Pancreas (tissue), 10 donors: ENCODE data around the gene IQGAP1. TPM values are rescaled to one million over a fixed set of nuclear protein-coding genes. Genes with fewer than 3 reads are reported as not detected.

Experiments used
- ATAC-seq, 4 donors: fragments of 200-7000 bp; cut with Tn5 transposase; one replicate each; pipeline versions ENCODE4 v1.8.0 to v1.9.1; 2020; ENCODE audit warnings: mild to moderate bottlenecking in 4 of 4, moderate library complexity in 4 of 4
- DNase-seq, 6 donors: peaks; one replicate each; pipeline ENCODE4 v3.0.0-alpha.2; 2020
- FAIRE-seq: peaks from 2 replicates; lab custom pipeline; 2012; peaks lifted over from hg19 to GRCh38; lab: Jason Lieb, UNC
- H3K27ac ChIP-seq, 4 donors: fragments of 200-600 bp; sonication (generic); 1 replicate in 3 of 4; 2 replicates in 1 of 4; pipeline versions ENCODE4 v1.5.0 to v1.8.0; 2020
- H3K27me3 ChIP-seq, 4 donors: fragments of 200-600 bp; one replicate each; pipeline ENCODE4 v1.8.0; 2021
- H3K36me3 ChIP-seq, 3 donors: fragments of 200-600 bp; sonication (generic) in 1 of 3; one replicate each; pipeline versions ENCODE4 v1.5.0 to v1.8.0; 2020 to 2021
- H3K4me1 ChIP-seq, 3 donors: fragments of 200-600 bp; one replicate each; pipeline ENCODE4 v1.8.0; 2021
- H3K4me3 ChIP-seq, 4 donors: fragments of 200-600 bp; sonication (generic) in 2 of 4; one replicate each; pipeline versions ENCODE4 v1.5.0 to v1.8.0; 2020 to 2021
- H3K9me3 ChIP-seq, 4 donors: fragments of 200-600 bp; one replicate each; pipeline ENCODE4 v1.8.0; 2021
- WGBS, 2 donors: extraction: QIAGEN DNeasy Blood & Tissue Kit; methylation state at CpG; one replicate each; pipeline ENCODE4 v1.1.7; 2013; 5-methylcytosine and 5-hydroxymethylcytosine counted together
- intact Hi-C, 3 donors: fragments of 100-400 bp; cut with DNase I; formaldehyde crosslinking; loops; one replicate each; pipeline versions ENCODE4 v1.11.1 to v1.14.2; 2022
- polyA plus RNA-seq, 2 donors: library from polyadenylated mRNA; stranded (reverse); fragments of 200-250 nt; gene quantifications; one replicate each; pipeline ENCODE4 v1.2.3, GENCODE V29; 2013
- total RNA-seq, 6 donors: library from RNA; stranded (reverse); fragmentation: NEBNext Ultra II Directional in 4 of 6; extraction: Animal tissue kit (Norgen Biotek cat#: 25700) in 4 of 6; gene quantifications; one replicate each; pipeline versions ENCODE4 v1.2.1 to v1.2.4, GENCODE V29; 2021 to 2023
- TF ChIP-seq, protein P1 (sequence below), 4 donors: fragments of 200-600 bp; sonication (generic) in 3 of 4; IDR thresholded peaks; one replicate each; pipeline versions ENCODE4 v1.5.0 to v1.8.0; 2021; ENCODE audit warnings: antibody characterized with exemption in 4 of 4
- donor health status: healthy with polysubstance abuse.
- donor health status: DM: no; HTN: no; CAD: no; lungs with moderate emphysema.
- donor health status: DM: no; HTN: no; CAD: no.
- donor health status: control.
- donor health status: control.
- donor health status: Bipolar disorder and iron deficiency.
- donor health status: DM: yes; HTN: yes; CAD: no.
- donor health status: DM: no; HTN: no; CAD: no.
- donor health status: DM: no; HTN: no; CAD: no.
- donor health status: DM: yes; HTN: yes; CAD: no.

Gene IQGAP1
- total and polyA plus RNA-seq, 8 donors, result 20.6 to 103 (median 43.3) TPM

DNA sequence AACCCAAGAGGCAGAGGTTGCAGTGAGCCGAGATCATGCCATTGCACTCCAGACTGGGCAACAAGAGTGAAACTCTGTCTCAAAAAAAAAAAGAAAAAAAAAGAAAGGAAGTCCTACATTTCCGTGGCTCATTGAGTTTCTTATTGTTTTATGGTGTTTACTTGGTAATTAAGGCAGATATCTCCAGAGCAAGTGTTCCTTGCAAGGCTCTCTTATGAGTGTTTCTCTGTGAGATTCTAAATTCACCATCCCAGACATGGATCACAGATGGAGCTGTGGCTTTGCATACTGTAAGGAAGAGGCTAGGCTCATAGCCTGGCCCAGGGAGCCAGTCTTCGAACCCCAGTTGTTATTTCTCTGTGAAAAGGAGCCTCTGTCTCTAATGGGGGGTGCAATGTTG lies 53.0 kb downstream of the IQGAP1 start:
- FAIRE-seq (no peak), ATAC-seq (no peak), DNase-seq (no peak)
- Histone ChIP-seq H3K27me3 (no peaks in the 10 kb centered on the region), H3K4me1 (peaks cover 0 to 4% (median 0%) of the 10 kb centered on the region in 3 donors), H3K4me3 (no peak overlapping the region), H3K36me3 (peaks cover 0 to 20% (median 3%) of the 10 kb centered on the region in 3 donors), H3K27ac (no peak overlapping the region), H3K9me3 (no peaks in the 10 kb centered on the region)
- intact Hi-C loops, result no loop called here
- 89 to 91% methylated on average over 3 of the region's 3 CpGs for WGBS, 2 donors
- TF ChIP-seq, protein P1, sequence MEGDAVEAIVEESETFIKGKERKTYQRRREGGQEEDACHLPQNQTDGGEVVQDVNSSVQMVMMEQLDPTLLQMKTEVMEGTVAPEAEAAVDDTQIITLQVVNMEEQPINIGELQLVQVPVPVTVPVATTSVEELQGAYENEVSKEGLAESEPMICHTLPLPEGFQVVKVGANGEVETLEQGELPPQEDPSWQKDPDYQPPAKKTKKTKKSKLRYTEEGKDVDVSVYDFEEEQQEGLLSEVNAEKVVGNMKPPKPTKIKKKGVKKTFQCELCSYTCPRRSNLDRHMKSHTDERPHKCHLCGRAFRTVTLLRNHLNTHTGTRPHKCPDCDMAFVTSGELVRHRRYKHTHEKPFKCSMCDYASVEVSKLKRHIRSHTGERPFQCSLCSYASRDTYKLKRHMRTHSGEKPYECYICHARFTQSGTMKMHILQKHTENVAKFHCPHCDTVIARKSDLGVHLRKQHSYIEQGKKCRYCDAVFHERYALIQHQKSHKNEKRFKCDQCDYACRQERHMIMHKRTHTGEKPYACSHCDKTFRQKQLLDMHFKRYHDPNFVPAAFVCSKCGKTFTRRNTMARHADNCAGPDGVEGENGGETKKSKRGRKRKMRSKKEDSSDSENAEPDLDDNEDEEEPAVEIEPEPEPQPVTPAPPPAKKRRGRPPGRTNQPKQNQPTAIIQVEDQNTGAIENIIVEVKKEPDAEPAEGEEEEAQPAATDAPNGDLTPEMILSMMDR (IDR thresholded peaks at IDR 0.05), result no peak

GRCh38 chr15:90442423-90442822 lies 54.4 kb downstream of the IQGAP1 start:
- H3K4me3 ChIP-seq, result no peak overlapping the region
- H3K36me3 ChIP-seq, result peaks cover 0 to 20% (median 3%) of the 10 kb centered on the region in 3 donors
- WGBS, 2 donors, result 94 to 98% methylated on average over 5 of the region's 5 CpGs
- no peaks in the 10 kb centered on the region for H3K9me3 ChIP-seq
- TF ChIP-seq, protein P1 (IDR thresholded peaks at IDR 0.05), result no peak
- no peak overlapping the region for H3K27ac ChIP-seq
- no peak for DNase-seq
- H3K27me3 ChIP-seq, result no peaks in the 10 kb centered on the region
- peaks cover 0 to 4% (median 0%) of the 10 kb centered on the region in 3 donors for H3K4me1 ChIP-seq
- no peak for ATAC-seq
- FAIRE-seq, result no peak
- intact Hi-C loops, result no loop called here

GRCh38 chr15:90449206-90449735 lies 61.2 kb downstream of the IQGAP1 start:
- 93 to 95% methylated on average over 4 of the region's 4 CpGs for WGBS, 2 donors
- intact Hi-C loops, result no loop called here
- ATAC-seq, result no peak
- Histone ChIP-seq H3K27ac (no peak overlapping the region), H3K4me1 (no peaks in the 10 kb centered on the region), H3K4me3 (no peak overlapping the region), H3K9me3 (no peaks in the 10 kb centered on the region), H3K36me3 (peaks cover 0 to 35% (median 9%) of the 10 kb centered on the region in 3 donors), H3K27me3 (no peaks in the 10 kb centered on the region)
- DNase-seq, result no peak
- FAIRE-seq, result no peak
- TF ChIP-seq, protein P1 (IDR thresholded peaks at IDR 0.05), result no peak

- H3K4me3 ChIP-seq, result no peak overlapping the region
- intact Hi-C loops, result no loop called here
- WGBS, 2 donors, result 92 to 93% methylated on average over 5 of the region's 5 CpGs
Measured at GRCh38 chr15:90451053-90451850, 63.2 kb downstream of the IQGAP1 start.

More at GRCh38 chr15:90451053-90451850, 63.2 kb downstream of the IQGAP1 start:
- DNase-seq (no peak), FAIRE-seq (no peak), ATAC-seq (no peak)
- H3K27me3 ChIP-seq, result no peaks in the 10 kb centered on the region
- no peaks in the 10 kb centered on the region for H3K9me3 ChIP-seq
- peaks cover 0 to 30% (median 21%) of the 10 kb centered on the region in 3 donors for H3K36me3 ChIP-seq
- TF ChIP-seq, protein P1 (IDR thresholded peaks at IDR 0.05), result no peak
- H3K4me1 ChIP-seq, result no peaks in the 10 kb centered on the region
- H3K27ac ChIP-seq, result no peak overlapping the region
